LNCaP clone FGC (cell line): Measurements from ENCODE around the gene TRAPPC2L.

ENCODE experiments used
- DNase-seq: peaks from one replicate; pipeline ENCODE4 v3.0.0-alpha.2; 2011; ENCODE audit warnings: low read depth
- H3K4me3 ChIP-seq: 2 replicates; pipeline ENCODE4 v1.5.1; 2011; ENCODE audit warnings: mild to moderate bottlenecking, low read depth, low read length, control low read depth
- TF ChIP-seq, protein P1 (sequence below): IDR thresholded peaks from 2 replicates; pipeline ENCODE4 v1.5.1; 2012; ENCODE audit warnings: mild to moderate bottlenecking; ENCODE audit not compliant: control insufficient read depth, insufficient read depth; ENCODE audit errors: extremely low read depth

The TRAPPC2L gene

DNA sequence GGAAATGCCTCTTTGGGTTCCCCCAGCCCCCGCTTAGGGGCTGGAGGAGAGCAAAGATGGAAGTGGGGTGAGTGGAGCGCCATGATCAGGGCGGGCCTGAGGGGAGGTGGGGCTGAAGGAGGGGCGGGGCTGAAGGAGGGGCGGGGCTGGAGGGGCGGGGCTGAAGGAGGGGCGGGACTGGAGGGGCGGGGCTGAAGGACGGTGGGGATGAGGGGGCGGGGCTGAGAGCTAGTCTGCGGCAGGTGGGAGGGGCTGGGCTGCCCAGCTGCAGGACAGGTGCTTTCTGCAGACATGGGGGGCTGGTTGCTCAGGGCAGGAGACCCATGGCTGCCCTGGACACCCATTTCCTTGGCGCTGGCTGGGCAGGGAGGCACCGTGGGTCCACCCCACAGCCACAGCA, 48.6 kb downstream of the TRAPPC2L start:
- no peak overlapping the region for H3K4me3 ChIP-seq
- no peak for DNase-seq
- TF ChIP-seq, protein P1, sequence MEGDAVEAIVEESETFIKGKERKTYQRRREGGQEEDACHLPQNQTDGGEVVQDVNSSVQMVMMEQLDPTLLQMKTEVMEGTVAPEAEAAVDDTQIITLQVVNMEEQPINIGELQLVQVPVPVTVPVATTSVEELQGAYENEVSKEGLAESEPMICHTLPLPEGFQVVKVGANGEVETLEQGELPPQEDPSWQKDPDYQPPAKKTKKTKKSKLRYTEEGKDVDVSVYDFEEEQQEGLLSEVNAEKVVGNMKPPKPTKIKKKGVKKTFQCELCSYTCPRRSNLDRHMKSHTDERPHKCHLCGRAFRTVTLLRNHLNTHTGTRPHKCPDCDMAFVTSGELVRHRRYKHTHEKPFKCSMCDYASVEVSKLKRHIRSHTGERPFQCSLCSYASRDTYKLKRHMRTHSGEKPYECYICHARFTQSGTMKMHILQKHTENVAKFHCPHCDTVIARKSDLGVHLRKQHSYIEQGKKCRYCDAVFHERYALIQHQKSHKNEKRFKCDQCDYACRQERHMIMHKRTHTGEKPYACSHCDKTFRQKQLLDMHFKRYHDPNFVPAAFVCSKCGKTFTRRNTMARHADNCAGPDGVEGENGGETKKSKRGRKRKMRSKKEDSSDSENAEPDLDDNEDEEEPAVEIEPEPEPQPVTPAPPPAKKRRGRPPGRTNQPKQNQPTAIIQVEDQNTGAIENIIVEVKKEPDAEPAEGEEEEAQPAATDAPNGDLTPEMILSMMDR, result no peak

DNA sequence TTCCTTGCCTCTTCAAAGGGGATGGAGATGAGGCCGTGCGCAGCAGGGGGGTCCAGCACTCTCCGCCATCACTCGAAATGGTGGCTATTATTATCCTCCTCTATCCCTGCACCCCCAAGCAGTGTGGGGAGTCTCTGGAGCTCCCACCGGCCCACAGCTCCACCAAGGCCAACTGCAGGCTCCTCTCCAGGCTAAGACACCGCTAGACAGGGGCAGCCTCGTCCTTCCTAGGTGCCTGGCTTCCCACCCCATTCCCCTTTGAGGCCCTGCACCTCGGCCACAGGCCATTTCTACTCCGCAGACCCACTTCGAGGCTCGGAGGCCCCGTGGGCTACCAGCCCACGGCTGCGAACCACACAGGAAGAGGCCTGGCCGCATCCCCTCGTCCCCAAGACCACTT, 49.1 kb downstream of the TRAPPC2L start:
- TF ChIP-seq, protein P1, result no peak
- no peak for DNase-seq
- no peak overlapping the region for H3K4me3 ChIP-seq

DNA sequence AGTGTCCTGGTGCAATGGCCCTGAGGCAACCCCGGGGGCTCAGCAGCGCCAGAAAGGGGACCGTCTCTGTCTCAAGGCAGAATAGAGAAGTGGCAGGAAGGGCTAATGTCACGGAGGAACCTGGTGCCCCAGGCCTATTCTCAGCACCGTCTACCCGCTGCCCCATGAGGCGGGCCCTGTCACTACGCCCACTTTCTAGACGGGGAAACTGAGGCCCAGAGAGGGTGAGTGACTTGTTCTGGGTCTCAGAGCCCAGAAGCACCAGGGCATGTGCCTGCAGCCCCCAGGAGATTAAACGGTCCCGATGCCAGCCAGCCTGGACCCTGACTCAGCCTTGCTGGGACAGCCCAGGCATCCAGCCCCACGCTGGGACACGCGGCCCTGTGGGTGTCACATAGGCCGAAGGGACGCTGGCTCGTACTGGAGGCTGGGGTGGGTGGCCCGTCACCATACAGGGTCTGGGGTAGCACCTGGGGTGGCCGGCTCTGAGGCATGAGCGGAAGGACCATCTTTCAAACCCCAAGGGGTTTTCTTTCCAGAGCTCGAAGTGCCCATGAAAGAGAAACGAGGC, 49.7 kb downstream of the TRAPPC2L start:
- TF ChIP-seq, protein P1, result no peak
- DNase-seq, result no peak
- H3K4me3 ChIP-seq, result no peak overlapping the region

DNA sequence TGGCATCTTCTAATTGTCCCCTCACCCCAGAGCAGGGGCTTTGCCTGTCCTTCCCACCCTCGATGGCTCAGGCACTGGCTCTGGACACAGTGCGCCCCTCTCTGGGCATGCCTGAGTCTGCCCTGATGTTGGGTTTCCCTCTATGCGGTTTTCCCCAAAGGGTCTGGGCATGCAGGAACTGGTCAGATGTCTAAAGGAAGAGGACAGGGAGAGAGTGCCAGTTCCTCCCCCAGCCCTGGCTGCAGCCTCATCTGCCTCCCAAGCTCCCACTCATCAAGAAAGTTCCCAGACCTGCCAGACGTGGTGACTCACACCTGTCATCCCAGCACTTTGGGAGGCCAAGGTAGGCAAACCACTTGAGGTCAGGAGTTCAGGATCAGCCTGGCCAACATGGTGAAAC, 50.8 kb downstream of the TRAPPC2L start:
- no peak overlapping the region for H3K4me3 ChIP-seq
- DNase-seq, result no peak
- TF ChIP-seq, protein P1, result no peak

DNA sequence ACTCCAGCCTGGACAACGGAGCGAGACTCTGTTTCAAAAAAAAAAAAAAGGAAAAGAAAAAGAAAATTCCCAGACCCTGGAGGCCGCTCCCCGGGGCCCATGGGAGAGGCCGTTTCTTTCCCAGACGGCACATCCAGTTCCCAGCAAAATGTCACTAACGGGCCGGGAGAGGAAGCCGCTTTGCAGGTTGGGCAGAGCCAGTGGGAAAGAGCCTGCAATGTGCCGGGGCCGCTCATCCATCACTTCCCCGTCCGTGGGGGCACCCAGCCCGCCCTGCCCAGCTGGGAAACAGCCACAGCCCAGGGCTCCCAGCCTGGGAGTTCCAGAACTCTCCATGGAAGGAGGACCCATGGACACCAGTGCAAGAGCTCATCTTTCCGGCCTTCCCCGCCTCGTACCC, 51.4 kb downstream of the TRAPPC2L start:
- TF ChIP-seq, protein P1, result no peak
- no peak overlapping the region for H3K4me3 ChIP-seq
- no peak for DNase-seq

DNA sequence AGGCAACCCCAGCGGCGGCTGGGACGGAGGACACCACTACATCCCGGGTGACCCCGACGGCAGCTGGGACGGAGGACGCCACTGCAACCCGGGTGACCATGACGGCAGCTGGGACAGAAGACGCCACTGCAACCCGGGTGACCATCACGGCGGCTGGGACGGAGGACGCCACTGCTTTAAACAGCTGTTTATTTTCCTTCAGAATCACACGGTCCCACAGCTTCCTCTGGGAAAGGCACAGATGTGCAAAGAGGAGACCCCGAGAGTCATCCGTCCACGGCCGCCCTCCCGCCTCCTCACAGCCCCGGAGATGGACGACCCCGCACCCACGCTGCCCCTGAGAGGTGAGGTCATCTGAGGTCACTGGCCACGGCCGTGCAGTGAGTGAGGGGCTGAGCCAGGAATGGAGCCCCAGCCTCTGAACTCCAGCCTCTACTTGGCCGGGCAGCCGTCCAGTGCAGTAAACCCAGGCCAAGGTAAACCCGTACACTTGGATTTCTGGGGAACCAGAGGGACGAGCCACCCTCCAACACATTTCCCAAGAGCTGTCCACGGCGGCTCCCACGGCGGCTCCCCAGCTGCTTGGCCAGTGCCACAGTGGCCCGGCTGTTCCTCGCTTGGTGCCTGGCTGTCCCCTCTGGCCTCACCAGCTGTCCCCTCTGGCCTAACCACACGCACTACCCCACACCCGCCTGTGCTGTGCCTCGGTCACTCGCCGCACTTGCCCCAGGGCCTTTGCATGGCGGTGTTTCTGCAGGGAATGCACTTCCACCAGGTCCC, 52.7 kb downstream of the TRAPPC2L start:
- no peak for DNase-seq
- no peak overlapping the region for H3K4me3 ChIP-seq
- TF ChIP-seq, protein P1, result no peak
